Ovary (tissue), 9 donors: ENCODE results near the gene EWSR1. TPM values are rescaled to one million over a fixed set of nuclear protein-coding genes. Genes with fewer than 3 reads are reported as not detected.

Experiments used
- DNase-seq, 5 donors: peaks; one replicate each; pipeline ENCODE4 v3.0.0-alpha.2; 2019 to 2020
- H3K27ac ChIP-seq, 2 donors: fragments of 200-600 bp; one replicate each; pipeline versions ENCODE4 v1.5.1 to v1.8.0; 2019 to 2022
- H3K27me3 ChIP-seq: fragments of 200-600 bp; one replicate; pipeline ENCODE4 v1.8.0; 2022
- H3K36me3 ChIP-seq: fragments of 200-600 bp; sonication (generic); one replicate; pipeline ENCODE4 v1.5.1; 2019
- H3K4me1 ChIP-seq: one replicate; pipeline ENCODE4 v1.8.1; 2013; ENCODE audit warnings: mild to moderate bottlenecking, moderate library complexity; ENCODE audit not compliant: insufficient read depth
- H3K4me3 ChIP-seq: fragments of 200-600 bp; sonication (generic); one replicate; pipeline ENCODE4 v1.5.1; 2017
- H3K9me3 ChIP-seq, 2 donors: fragments of 200-600 bp in 1 of 2; sonication (generic) in 1 of 2; one replicate each; pipeline versions ENCODE4 v1.5.1 to v1.8.1; 2013 to 2019; ENCODE audit warnings: mild to moderate bottlenecking in 1 of 2, moderate library complexity in 1 of 2
- EP300 ChIP-seq: sonication (generic); formaldehyde crosslinking; IDR thresholded peaks from one replicate; pipeline ENCODE4 v1.6.1; 2017; ENCODE audit warnings: antibody characterized with exemption
- POLR2A ChIP-seq: fragments of 450-650 bp; IDR thresholded peaks from one replicate; pipeline ENCODE4 v1.6.1; 2017; ENCODE audit warnings: antibody characterized with exemption, mild to moderate bottlenecking, moderate library complexity
- WGBS, 3 donors: extraction: QIAGEN DNeasy Blood & Tissue Kit in 1 of 3; methylation state at CpG; one replicate each; pipeline versions ENCODE4 v1.1.5 to v1.1.7; 2013 to 2017; 5-methylcytosine and 5-hydroxymethylcytosine counted together
- intact Hi-C, 4 donors: fragments of 100-400 bp; cut with DNase I; formaldehyde crosslinking; loops; one replicate each; pipeline versions ENCODE4 v1.11.0 to v1.15.1; 2022 to 2023
- polyA plus RNA-seq, 2 donors: library from polyadenylated mRNA; stranded (reverse); fragments of 200-250 nt in 1 of 2; fragments of 350-450 nt in 1 of 2; fragmentation: Illumina TruSeq in 1 of 2; extraction: RNeasy Lipid Tissue Mini Kit (QIAGEN cat#74804) in 1 of 2; gene quantifications; one replicate each; pipeline ENCODE4 v1.2.3, GENCODE V29; 2013 to 2014
- total RNA-seq, 7 donors: library from RNA; depleted of rRNA in 2 of 7; stranded (reverse); fragments of >200 nt in 2 of 7; fragmentation: NEBNext Ultra II Directional in 3 of 7; extraction: Animal tissue kit (Norgen Biotek cat#: 25700) in 3 of 7; gene quantifications; one replicate each; pipeline versions ENCODE4 v1.1.0 to v1.2.4, GENCODE V29; 2016 to 2023
- TF ChIP-seq, protein P1 (sequence below), 3 donors: fragments of 450-650 bp in 2 of 3; fragments of 200-600 bp in 1 of 3; IDR thresholded peaks; one replicate each; pipeline versions ENCODE4 v1.5.1 to v1.8.0; 2016 to 2022; ENCODE audit warnings: antibody characterized with exemption in 3 of 3, mild to moderate bottlenecking in 1 of 3
- donor health status: DM: no; HTN: no; CAD: no; lungs with moderate emphysema.
- donor health status: DM: no; HTN: no; CAD: no.
- donor health status: Bipolar disorder and iron deficiency.
- donor health status: DM: yes; HTN: yes; CAD: no.
- donor health status: DM: no; HTN: no; CAD: no.
- donor health status: DM: yes; HTN: yes; CAD: no.

The EWSR1 gene
- total and polyA plus RNA-seq, 9 donors, result 127 to 191 (median 170) TPM

DNA sequence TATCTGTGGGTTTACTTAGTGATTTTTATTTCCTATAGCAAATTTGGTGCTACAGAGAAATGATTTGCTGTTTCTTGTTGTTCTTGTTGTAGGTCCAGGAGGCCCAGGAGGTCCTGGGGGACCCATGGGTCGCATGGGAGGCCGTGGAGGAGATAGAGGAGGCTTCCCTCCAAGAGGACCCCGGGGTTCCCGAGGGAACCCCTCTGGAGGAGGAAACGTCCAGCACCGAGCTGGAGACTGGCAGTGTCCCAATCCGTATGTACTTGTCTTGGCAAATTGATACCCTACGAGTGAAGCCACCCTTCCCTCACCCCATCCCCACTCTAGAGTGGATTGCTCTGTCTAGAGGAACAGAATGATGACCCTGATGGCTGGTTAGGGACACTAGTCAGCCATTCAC is 30.6 kb downstream of the EWSR1 start:
- H3K4me1 ChIP-seq, result peaks cover 3% of the 10 kb centered on the region
- WGBS, 3 donors, result 72 to 74% (median 72%) methylated on average over 8 of the region's 8 CpGs
- H3K27ac ChIP-seq, result no peak overlapping the region
- no peaks in the 10 kb centered on the region for H3K27me3 ChIP-seq
- DNase-seq, result peak in 1 of 5 donors; percentile 14
- no peaks in the 10 kb centered on the region for H3K9me3 ChIP-seq
- no peak overlapping the region for H3K4me3 ChIP-seq
- TF ChIP-seq POLR2A, result no peak
- TF ChIP-seq EP300, result no peak
- TF ChIP-seq, protein P1, sequence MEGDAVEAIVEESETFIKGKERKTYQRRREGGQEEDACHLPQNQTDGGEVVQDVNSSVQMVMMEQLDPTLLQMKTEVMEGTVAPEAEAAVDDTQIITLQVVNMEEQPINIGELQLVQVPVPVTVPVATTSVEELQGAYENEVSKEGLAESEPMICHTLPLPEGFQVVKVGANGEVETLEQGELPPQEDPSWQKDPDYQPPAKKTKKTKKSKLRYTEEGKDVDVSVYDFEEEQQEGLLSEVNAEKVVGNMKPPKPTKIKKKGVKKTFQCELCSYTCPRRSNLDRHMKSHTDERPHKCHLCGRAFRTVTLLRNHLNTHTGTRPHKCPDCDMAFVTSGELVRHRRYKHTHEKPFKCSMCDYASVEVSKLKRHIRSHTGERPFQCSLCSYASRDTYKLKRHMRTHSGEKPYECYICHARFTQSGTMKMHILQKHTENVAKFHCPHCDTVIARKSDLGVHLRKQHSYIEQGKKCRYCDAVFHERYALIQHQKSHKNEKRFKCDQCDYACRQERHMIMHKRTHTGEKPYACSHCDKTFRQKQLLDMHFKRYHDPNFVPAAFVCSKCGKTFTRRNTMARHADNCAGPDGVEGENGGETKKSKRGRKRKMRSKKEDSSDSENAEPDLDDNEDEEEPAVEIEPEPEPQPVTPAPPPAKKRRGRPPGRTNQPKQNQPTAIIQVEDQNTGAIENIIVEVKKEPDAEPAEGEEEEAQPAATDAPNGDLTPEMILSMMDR (IDR thresholded peaks at IDR 0.05), result no peak
- intact Hi-C loops, result no loop called here
- H3K36me3 ChIP-seq, result no peaks in the 10 kb centered on the region

- H3K9me3 ChIP-seq, result no peaks in the 10 kb centered on the region
- no peak overlapping the region for H3K4me3 ChIP-seq
- H3K36me3 ChIP-seq, result no peaks in the 10 kb centered on the region
- TF ChIP-seq, protein P1 (IDR thresholded peaks at IDR 0.05), result no peak
- TF ChIP-seq POLR2A, result no peak
- no peak for TF ChIP-seq EP300
- H3K27me3 ChIP-seq, result no peaks in the 10 kb centered on the region
- no peak overlapping the region for H3K27ac ChIP-seq
- peaks cover 3% of the 10 kb centered on the region for H3K4me1 ChIP-seq
- 83 to 87% (median 84%) methylated on average over 19 of the region's 19 CpGs for WGBS, 3 donors
- intact Hi-C loops, result no loop called here
- peak in 2 of 5 donors; percentile 21 to 22 for DNase-seq
Measured at GRCh38 chr22:29299136-29299900, 31.2 kb downstream of the EWSR1 start.

DNA sequence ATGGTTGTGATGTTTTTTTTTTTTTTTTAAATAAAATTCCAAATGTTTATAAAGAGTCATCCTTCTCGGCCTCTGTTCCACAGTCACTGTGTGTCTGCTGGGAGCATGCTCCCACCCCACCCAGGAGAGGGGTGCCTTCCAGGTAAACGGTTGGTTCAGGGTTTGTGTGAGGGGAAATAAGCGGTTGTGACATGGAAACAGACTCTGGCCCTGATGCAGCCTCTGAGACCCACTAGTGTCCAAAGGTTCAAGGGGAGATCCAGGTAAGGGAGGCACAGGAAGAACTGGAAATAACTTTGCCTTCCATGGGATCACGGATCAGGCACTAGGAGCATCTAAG is 32.4 kb downstream of the EWSR1 start:
- Histone ChIP-seq H3K9me3 (no peaks in the 10 kb centered on the region), H3K36me3 (no peaks in the 10 kb centered on the region), H3K4me1 (peaks cover 3% of the 10 kb centered on the region), H3K27ac (no peak overlapping the region), H3K4me3 (no peak overlapping the region), H3K27me3 (no peaks in the 10 kb centered on the region)
- no peak for TF ChIP-seq EP300
- no peak for TF ChIP-seq POLR2A
- TF ChIP-seq, protein P1 (IDR thresholded peaks at IDR 0.05), result no peak
- DNase-seq, result peak in 1 of 5 donors; percentile 4
- 54 to 62% (median 54%) methylated on average over 4 of the region's 4 CpGs for WGBS, 3 donors
- intact Hi-C loops, result no loop called here

DNA sequence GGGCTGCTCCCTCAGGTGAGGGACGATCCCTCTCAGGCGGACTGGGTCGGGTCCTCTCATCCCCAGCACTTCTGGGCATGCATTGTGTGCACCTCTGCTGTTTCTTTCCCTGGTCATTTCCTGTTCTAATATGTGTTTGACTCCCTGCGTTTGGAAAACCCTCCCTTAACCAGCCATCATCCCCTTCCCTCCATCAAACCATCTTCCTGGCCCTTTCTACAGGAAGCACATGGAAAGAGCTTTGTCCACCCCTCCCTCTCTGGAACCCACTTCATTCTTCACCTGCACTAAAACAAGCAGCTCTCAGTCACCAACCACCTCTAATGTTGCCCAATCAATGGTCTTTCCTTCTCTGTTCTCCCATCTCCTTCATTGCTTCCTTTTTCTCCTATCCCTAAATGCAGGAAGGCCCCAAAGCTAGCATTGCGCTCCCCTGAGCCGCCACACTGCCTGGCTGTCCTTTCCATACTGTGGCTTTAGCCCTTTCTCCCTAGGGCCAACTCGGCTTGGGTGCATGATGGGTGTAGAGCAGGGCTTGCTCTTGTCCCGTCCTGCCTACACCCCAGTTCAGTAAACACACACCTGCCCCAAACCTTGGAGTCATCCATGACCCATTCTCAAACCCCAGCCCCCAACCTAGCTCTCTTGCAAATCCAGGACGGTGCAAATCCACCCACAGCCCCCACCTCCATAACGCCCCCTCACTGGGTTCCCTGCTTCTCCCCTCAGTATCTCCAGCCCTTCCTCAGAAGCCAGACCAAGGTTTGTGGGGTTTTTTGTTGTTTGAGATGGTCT is 32.9 kb downstream of the EWSR1 start:
- DNase-seq, result peak in 2 of 5 donors; percentile 15 to 20
- H3K27me3 ChIP-seq, result no peaks in the 10 kb centered on the region
- no peak for TF ChIP-seq POLR2A
- TF ChIP-seq, protein P1 (IDR thresholded peaks at IDR 0.05), result no peak
- TF ChIP-seq EP300, result no peak
- no peaks in the 10 kb centered on the region for H3K36me3 ChIP-seq
- WGBS, 3 donors, result 60 to 65% (median 62%) methylated on average over 10 of the region's 10 CpGs
- H3K27ac ChIP-seq, result no peak overlapping the region
- intact Hi-C loops, result no loop called here
- H3K4me1 ChIP-seq, result peaks cover 3% of the 10 kb centered on the region
- no peaks in the 10 kb centered on the region for H3K9me3 ChIP-seq
- no peak overlapping the region for H3K4me3 ChIP-seq
